GM19324 (cell line): ENCODE data around the gene BGLAP.
A peak's percentile ranks its signal among the peaks of the same experiment; 100 is the strongest.
"Not testable (repeated sequence)": the region's sequence is repeated elsewhere in the genome, so short reads cannot be mapped to it uniquely, and the experiment has no call there.

Experiments used
- ATAC-seq: cut with Tn5 transposase; IDR thresholded peaks from one replicate; pipeline ENCODE4 v1.9.1; 2021; ENCODE audit warnings: mild to moderate bottlenecking, moderate library complexity; ENCODE audit not compliant: unreplicated experiment, low FRiP score

BGLAP gene

GRCh38 chr1:156241926-156242325 is at the start of gene BGLAP:
Gene BGLAP, plus strand, starts transcription at chr1:156242184. Its CDS starts 48 bp downstream, at chr1:156242232.
- no peak for ATAC-seq

GRCh38 chr1:156193208-156193487 is 48.8 kb upstream of the BGLAP start:
- no peak for ATAC-seq

- peak; percentile 97 for ATAC-seq
Observed at GRCh38 chr1:156193488-156194299, 48.3 kb upstream of the BGLAP start, which contains the start of gene SLC25A44. Gene SLC25A44, plus strand, starts transcription at chr1:156194104. Its CDS starts 5,744 bp downstream, at chr1:156199848.

- ATAC-seq, result no peak
Observed at GRCh38 chr1:156194300-156194652, 47.7 kb upstream of the BGLAP start.

- no peak for ATAC-seq
Observed at GRCh38 chr1:156195853-156196252, 46.1 kb upstream of the BGLAP start.

GRCh38 chr1:156196445-156196844 is 45.5 kb upstream of the BGLAP start:
- ATAC-seq, result no peak

GRCh38 chr1:156198831-156199349 is 43.1 kb upstream of the BGLAP start:
- ATAC-seq, result no peak

GRCh38 chr1:156200044-156200443 is 41.9 kb upstream of the BGLAP start:
- no peak for ATAC-seq

GRCh38 chr1:156203331-156203730 is 38.7 kb upstream of the BGLAP start:
- no peak for ATAC-seq

- ATAC-seq, result no peak
Observed at GRCh38 chr1:156204686-156205085, 37.3 kb upstream of the BGLAP start.

- no peak for ATAC-seq
Observed at GRCh38 chr1:156211243-156211642, 30.7 kb upstream of the BGLAP start.

- ATAC-seq, result no peak
Observed at GRCh38 chr1:156212130-156212529, 29.9 kb upstream of the BGLAP start.

GRCh38 chr1:156212833-156213643 is 28.9 kb upstream of the BGLAP start, which contains the start of gene PMF1:
Gene PMF1, plus strand, starts transcription at chr1:156213007. Its CDS starts 9 bp downstream, at chr1:156213016.
- peak; percentile 83 for ATAC-seq

- ATAC-seq, result no peak
Observed at GRCh38 chr1:156213644-156213966, 28.4 kb upstream of the BGLAP start.

GRCh38 chr1:156214024-156214748 is 27.8 kb upstream of the BGLAP start:
- ATAC-seq, result no peak

- ATAC-seq, result not testable (repeated sequence)
Observed at GRCh38 chr1:156216361-156217086, 25.5 kb upstream of the BGLAP start.

- no peak for ATAC-seq
Observed at GRCh38 chr1:156217871-156218270, 24.1 kb upstream of the BGLAP start.

- no peak for ATAC-seq
Observed at GRCh38 chr1:156220226-156220625, 21.8 kb upstream of the BGLAP start.

- ATAC-seq, result no peak
Observed at GRCh38 chr1:156221986-156222692, 19.8 kb upstream of the BGLAP start.

- no peak for ATAC-seq
Observed at GRCh38 chr1:156225677-156226014, 16.3 kb upstream of the BGLAP start.
